GM23338 (cell line): Measurements from ENCODE around the gene NANS. TPM values are rescaled to one million over a fixed set of nuclear protein-coding genes. Genes with fewer than 3 reads are reported as not detected.

Experiments used
- ATAC-seq: fragments of 200-7000 bp; cut with Tn5 transposase; 3 replicates; pipeline ENCODE4 v1.9.1; 2020
- DNase-seq: peaks from one replicate; pipeline ENCODE4 v3.0.0-alpha.2; 2015; ENCODE audit warnings: low spot score
- H2AFZ ChIP-seq: fragments of 200-600 bp; sonication (generic); 2 replicates; pipeline ENCODE4 v1.8.0; 2016; ENCODE audit warnings: antibody characterized with exemption, mild to moderate bottlenecking, moderate library complexity
- H3F3A ChIP-seq: fragments of 200-600 bp; sonication (generic); replicated peaks from 2 replicates; pipeline ENCODE4 v1.8.0; 2017; ENCODE audit warnings: antibody characterized with exemption, mixed run types, low read depth
- H3K27ac ChIP-seq: fragments of 200-600 bp; sonication (generic); 2 replicates; pipeline ENCODE4 v1.6.1; 2016; ENCODE audit warnings: low read depth
- H3K27me3 ChIP-seq: fragments of 200-600 bp; sonication (generic); 2 replicates; pipeline ENCODE4 v1.8.0; 2016; ENCODE audit warnings: mild to moderate bottlenecking, mixed run types, moderate library complexity; ENCODE audit not compliant: insufficient read depth
- H3K36me3 ChIP-seq: fragments of 200-600 bp; sonication (generic); 2 replicates; pipeline ENCODE4 v1.8.0; 2016; ENCODE audit warnings: mild to moderate bottlenecking; ENCODE audit not compliant: insufficient read depth
- H3K4me1 ChIP-seq: fragments of 200-600 bp; sonication (generic); 2 replicates; pipeline ENCODE4 v1.8.0; 2016; ENCODE audit warnings: mild to moderate bottlenecking, moderate library complexity; ENCODE audit not compliant: insufficient read depth
- H3K4me2 ChIP-seq: fragments of 200-600 bp; sonication (generic); 2 replicates; pipeline ENCODE4 v1.7.1; 2017; ENCODE audit warnings: mixed run types
- H3K4me3 ChIP-seq: fragments of 200-600 bp; sonication (generic); 2 replicates; pipeline ENCODE4 v1.6.1; 2016; ENCODE audit warnings: mixed run types
- H3K79me2 ChIP-seq: fragments of 200-600 bp; sonication (generic); replicated peaks from 2 replicates; pipeline ENCODE4 v1.8.0; 2017; ENCODE audit warnings: mild to moderate bottlenecking; ENCODE audit not compliant: insufficient read depth
- H3K9me2 ChIP-seq: fragments of 200-600 bp; sonication (generic); 2 replicates; pipeline ENCODE4 v1.8.0; 2017; ENCODE audit not compliant: insufficient read depth
- H4K20me1 ChIP-seq: fragments of 200-600 bp; sonication (generic); replicated peaks from 2 replicates; pipeline ENCODE4 v1.8.0; 2017; ENCODE audit warnings: mild to moderate bottlenecking; ENCODE audit not compliant: insufficient read depth
- H3K27ac Mint-ChIP-seq: 2 replicates; pipeline ENCODE4 v1.8.0; 2020; ENCODE audit warnings: inconsistent platforms, mild to moderate bottlenecking, moderate library complexity, mixed read lengths
- H3K27me3 Mint-ChIP-seq: 3 replicates; pipeline ENCODE4 v1.8.0; 2022; ENCODE audit warnings: low read depth, mild to moderate bottlenecking, moderate library complexity, mixed read lengths, inconsistent platforms; ENCODE audit not compliant: insufficient read depth, poor library complexity
- H3K36me3 Mint-ChIP-seq: 3 replicates; pipeline ENCODE4 v1.8.0; 2021; ENCODE audit warnings: low read depth, mild to moderate bottlenecking, inconsistent platforms, moderate library complexity, mixed read lengths
- H3K4me1 Mint-ChIP-seq: 3 replicates; pipeline ENCODE4 v1.8.0; 2020; ENCODE audit warnings: mild to moderate bottlenecking, inconsistent platforms, mixed read lengths
- H3K4me3 Mint-ChIP-seq: 3 replicates; pipeline ENCODE4 v1.8.0; 2021; ENCODE audit warnings: moderate library complexity, mild to moderate bottlenecking, inconsistent platforms, mixed read lengths
- H3K9me3 Mint-ChIP-seq: 3 replicates; pipeline ENCODE4 v1.8.0; 2020; ENCODE audit warnings: moderate library complexity, mild to moderate bottlenecking, inconsistent platforms, mixed read lengths
- EZH2 ChIP-seq: fragments of 200-600 bp; sonication (generic); IDR thresholded peaks from one replicate; pipeline ENCODE4 v1.8.0; 2017; ENCODE audit warnings: antibody characterized with exemption, mild to moderate bottlenecking, low read depth; ENCODE audit not compliant: unreplicated experiment
- EZH2phosphoT487 ChIP-seq: fragments of 200-600 bp; sonication (generic); IDR thresholded peaks from one replicate; pipeline ENCODE4 v1.8.1; 2018; ENCODE audit warnings: antibody characterized with exemption; ENCODE audit not compliant: unreplicated experiment
- POLR2AphosphoS5 ChIP-seq: IDR thresholded peaks from 2 replicates; pipeline ENCODE4 v1.6.1; 2016; ENCODE audit warnings: antibody characterized with exemption, low read depth
- STAT1 ChIP-seq: IDR thresholded peaks from one replicate; pipeline ENCODE4 v1.6.1; 2016; ENCODE audit warnings: antibody characterized with exemption; ENCODE audit not compliant: unreplicated experiment
- polyA plus RNA-seq: library from polyadenylated mRNA; unstranded; fragments of >200 nt; fragmentation: Nextera tagmentation; extraction: Ambion mirVana; gene quantifications from 2 replicates; pipeline ENCODE4 v1.2.1, GENCODE V29; 2016
- total RNA-seq: library from RNA; depleted of rRNA; stranded (reverse); fragments of >200 nt; shearing (Covaris generic); gene quantifications from 2 replicates; pipeline ENCODE4 v1.2.3, GENCODE V29; 2014
- TF ChIP-seq, protein P1 (sequence below): fragments of 250-450 bp; sonication (Bioruptor Pico); IDR thresholded peaks from 2 replicates; pipeline ENCODE4 v1.5.0; 2020; ENCODE audit warnings: mild to moderate bottlenecking, moderate library complexity
- TF ChIP-seq, protein P2 (sequence below), 2 experiments: fragments of 200-600 bp in 1 of 2; sonication (generic) in 1 of 2; conservative IDR thresholded peaks; 2 replicates each; pipeline versions ENCODE4 v1.5.1 to v1.6.1; 2016 to 2017; ENCODE audit warnings: antibody characterized with exemption in 2 of 2, low read depth in 2 of 2, mild to moderate bottlenecking in 2 of 2, moderate library complexity in 1 of 2

NANS gene
- total and polyA plus RNA-seq, 2 experiments from 2014 or later: 67.3 to 77.4 TPM

- TF ChIP-seq, protein P1, sequence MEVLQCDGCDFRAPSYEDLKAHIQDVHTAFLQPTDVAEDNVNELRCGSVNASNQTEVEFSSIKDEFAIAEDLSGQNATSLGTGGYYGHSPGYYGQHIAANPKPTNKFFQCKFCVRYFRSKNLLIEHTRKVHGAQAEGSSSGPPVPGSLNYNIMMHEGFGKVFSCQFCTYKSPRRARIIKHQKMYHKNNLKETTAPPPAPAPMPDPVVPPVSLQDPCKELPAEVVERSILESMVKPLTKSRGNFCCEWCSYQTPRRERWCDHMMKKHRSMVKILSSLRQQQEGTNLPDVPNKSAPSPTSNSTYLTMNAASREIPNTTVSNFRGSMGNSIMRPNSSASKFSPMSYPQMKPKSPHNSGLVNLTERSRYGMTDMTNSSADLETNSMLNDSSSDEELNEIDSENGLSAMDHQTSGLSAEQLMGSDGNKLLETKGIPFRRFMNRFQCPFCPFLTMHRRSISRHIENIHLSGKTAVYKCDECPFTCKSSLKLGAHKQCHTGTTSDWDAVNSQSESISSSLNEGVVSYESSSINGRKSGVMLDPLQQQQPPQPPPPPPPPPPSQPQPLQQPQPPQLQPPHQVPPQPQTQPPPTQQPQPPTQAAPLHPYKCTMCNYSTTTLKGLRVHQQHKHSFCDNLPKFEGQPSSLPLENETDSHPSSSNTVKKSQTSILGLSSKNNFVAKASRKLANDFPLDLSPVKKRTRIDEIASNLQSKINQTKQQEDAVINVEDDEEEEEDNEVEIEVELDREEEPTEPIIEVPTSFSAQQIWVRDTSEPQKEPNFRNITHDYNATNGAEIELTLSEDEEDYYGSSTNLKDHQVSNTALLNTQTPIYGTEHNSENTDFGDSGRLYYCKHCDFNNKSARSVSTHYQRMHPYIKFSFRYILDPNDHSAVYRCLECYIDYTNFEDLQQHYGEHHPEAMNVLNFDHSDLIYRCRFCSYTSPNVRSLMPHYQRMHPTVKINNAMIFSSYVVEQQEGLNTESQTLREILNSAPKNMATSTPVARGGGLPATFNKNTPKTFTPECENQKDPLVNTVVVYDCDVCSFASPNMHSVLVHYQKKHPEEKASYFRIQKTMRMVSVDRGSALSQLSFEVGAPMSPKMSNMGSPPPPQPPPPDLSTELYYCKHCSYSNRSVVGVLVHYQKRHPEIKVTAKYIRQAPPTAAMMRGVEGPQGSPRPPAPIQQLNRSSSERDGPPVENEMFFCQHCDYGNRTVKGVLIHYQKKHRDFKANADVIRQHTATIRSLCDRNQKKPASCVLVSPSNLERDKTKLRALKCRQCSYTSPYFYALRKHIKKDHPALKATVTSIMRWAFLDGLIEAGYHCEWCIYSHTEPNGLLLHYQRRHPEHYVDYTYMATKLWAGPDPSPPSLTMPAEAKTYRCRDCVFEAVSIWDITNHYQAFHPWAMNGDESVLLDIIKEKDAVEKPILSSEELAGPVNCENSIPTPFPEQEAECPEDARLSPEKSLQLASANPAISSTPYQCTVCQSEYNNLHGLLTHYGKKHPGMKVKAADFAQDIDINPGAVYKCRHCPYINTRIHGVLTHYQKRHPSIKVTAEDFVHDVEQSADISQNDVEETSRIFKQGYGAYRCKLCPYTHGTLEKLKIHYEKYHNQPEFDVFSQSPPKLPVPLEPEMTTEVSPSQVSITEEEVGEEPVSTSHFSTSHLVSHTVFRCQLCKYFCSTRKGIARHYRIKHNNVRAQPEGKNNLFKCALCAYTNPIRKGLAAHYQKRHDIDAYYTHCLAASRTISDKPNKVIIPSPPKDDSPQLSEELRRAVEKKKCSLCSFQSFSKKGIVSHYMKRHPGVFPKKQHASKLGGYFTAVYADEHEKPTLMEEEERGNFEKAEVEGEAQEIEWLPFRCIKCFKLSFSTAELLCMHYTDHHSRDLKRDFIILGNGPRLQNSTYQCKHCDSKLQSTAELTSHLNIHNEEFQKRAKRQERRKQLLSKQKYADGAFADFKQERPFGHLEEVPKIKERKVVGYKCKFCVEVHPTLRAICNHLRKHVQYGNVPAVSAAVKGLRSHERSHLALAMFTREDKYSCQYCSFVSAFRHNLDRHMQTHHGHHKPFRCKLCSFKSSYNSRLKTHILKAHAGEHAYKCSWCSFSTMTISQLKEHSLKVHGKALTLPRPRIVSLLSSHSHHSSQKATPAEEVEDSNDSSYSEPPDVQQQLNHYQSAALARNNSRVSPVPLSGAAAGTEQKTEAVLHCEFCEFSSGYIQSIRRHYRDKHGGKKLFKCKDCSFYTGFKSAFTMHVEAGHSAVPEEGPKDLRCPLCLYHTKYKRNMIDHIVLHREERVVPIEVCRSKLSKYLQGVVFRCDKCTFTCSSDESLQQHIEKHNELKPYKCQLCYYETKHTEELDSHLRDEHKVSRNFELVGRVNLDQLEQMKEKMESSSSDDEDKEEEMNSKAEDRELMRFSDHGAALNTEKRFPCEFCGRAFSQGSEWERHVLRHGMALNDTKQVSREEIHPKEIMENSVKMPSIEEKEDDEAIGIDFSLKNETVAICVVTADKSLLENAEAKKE (CRISPR knock-in tag): no peak
- TF ChIP-seq EZH2 (no peak), EZH2phosphoT487 (no peak)
Observed at GRCh38 chr9:98045234-98046179, 11.0 kb upstream of the NANS start (continued).

- Histone ChIP-seq H3K4me2 (no peak overlapping the region), H3K79me2 (no peaks in the 10 kb centered on the region), H3K4me1 (no peaks in the 10 kb centered on the region), H3K9me2 (no peaks in the 10 kb centered on the region), H2AFZ (0 out of 2 replicates have a peak overlapping the region, but pooled peaks have one; percentile 64), H3K4me3 (no peak overlapping the region), H3K27me3 (no peaks in the 10 kb centered on the region), H3F3A (no peaks in the 10 kb centered on the region), H4K20me1 (no peaks in the 10 kb centered on the region), H3K36me3 (no peaks in the 10 kb centered on the region), H3K27ac (no peak overlapping the region)
- Mint-ChIP-seq H3K4me1 (no peaks in the 10 kb centered on the region), H3K27ac (no peak overlapping the region), H3K36me3 (no peaks in the 10 kb centered on the region), H3K9me3 (no peaks in the 10 kb centered on the region), H3K4me3 (no peak overlapping the region), H3K27me3 (no peaks in the 10 kb centered on the region)
- ATAC-seq (no peak), DNase-seq (no peak)
- TF ChIP-seq POLR2AphosphoS5: no peak
- no peak for TF ChIP-seq STAT1
- TF ChIP-seq, protein P1 (CRISPR knock-in tag): no peak
- TF ChIP-seq, protein P2, sequence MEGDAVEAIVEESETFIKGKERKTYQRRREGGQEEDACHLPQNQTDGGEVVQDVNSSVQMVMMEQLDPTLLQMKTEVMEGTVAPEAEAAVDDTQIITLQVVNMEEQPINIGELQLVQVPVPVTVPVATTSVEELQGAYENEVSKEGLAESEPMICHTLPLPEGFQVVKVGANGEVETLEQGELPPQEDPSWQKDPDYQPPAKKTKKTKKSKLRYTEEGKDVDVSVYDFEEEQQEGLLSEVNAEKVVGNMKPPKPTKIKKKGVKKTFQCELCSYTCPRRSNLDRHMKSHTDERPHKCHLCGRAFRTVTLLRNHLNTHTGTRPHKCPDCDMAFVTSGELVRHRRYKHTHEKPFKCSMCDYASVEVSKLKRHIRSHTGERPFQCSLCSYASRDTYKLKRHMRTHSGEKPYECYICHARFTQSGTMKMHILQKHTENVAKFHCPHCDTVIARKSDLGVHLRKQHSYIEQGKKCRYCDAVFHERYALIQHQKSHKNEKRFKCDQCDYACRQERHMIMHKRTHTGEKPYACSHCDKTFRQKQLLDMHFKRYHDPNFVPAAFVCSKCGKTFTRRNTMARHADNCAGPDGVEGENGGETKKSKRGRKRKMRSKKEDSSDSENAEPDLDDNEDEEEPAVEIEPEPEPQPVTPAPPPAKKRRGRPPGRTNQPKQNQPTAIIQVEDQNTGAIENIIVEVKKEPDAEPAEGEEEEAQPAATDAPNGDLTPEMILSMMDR (conservative IDR thresholded peaks at IDR 0.05; ENCODE audit: low read depth in 2 of 2): no peak
Observed at GRCh38 chr9:98046180-98046543, 10.4 kb upstream of the NANS start.
